ENCODE results near the gene C6orf62.
"Not testable (repeated sequence)": the region's sequence is repeated elsewhere in the genome, so short reads cannot be mapped to it uniquely, and the experiment has no call there.

DNA sequence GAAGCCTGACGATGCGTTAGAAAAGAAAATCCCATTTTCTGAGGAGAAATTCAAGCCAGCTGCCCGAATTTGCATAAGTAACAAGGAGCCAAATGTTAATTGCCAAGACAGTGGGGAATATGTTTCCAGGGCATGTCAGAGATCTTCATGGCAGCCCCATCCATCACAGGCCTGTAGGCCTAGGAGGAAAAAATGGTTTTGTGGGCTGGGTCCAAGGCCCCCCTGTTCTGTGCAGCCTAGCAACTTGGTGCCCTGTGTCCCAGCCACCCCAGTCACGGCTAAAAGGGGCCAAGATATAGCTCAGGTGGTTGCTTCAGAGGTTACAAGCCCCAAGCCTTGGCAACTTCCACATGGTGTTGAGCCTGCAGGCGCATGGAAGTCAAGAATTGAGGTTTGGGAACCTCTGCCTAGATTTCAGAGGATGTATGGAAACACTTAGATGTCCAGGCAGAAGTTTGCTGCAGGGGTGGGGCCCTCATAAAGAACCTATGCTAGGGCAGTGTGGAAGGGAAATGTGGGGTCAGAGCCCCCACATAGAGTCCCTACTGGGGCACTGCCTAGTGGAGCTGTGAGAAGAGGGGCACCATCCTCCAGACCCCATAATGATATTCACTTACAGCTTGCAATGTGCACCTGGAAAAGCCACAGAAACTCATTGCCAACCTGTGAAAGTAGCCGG is 12.6 kb upstream of the C6orf62 start:
- TF ChIP-seq, protein P1, sequence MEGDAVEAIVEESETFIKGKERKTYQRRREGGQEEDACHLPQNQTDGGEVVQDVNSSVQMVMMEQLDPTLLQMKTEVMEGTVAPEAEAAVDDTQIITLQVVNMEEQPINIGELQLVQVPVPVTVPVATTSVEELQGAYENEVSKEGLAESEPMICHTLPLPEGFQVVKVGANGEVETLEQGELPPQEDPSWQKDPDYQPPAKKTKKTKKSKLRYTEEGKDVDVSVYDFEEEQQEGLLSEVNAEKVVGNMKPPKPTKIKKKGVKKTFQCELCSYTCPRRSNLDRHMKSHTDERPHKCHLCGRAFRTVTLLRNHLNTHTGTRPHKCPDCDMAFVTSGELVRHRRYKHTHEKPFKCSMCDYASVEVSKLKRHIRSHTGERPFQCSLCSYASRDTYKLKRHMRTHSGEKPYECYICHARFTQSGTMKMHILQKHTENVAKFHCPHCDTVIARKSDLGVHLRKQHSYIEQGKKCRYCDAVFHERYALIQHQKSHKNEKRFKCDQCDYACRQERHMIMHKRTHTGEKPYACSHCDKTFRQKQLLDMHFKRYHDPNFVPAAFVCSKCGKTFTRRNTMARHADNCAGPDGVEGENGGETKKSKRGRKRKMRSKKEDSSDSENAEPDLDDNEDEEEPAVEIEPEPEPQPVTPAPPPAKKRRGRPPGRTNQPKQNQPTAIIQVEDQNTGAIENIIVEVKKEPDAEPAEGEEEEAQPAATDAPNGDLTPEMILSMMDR (conservative IDR thresholded peaks at IDR 0.05): not testable (repeated sequence)
- TF ChIP-seq ZFX (IDR thresholded peaks at IDR 0.05): not testable (repeated sequence)

Measured in C4-2B (cell line).